Measurements from ENCODE around the gene TESK2.
A peak's percentile ranks its signal among the peaks of the same experiment; 100 is the strongest.

Gene TESK2

GRCh38 chr1:45346473-45346872 is 144.5 kb downstream of the TESK2 start:
- Histone ChIP-seq H3K27me3 (replicated peaks; ENCODE audit: control insufficient read depth, insufficient read depth, low read length) (no peaks in the 10 kb centered on the region), H3K36me3 (ENCODE audit: control insufficient read depth, insufficient read depth, low read length) (peaks cover 29% of the 10 kb centered on the region), H3K4me3 (replicated peaks; ENCODE audit: low read depth, low read length) (no peak overlapping the region)
- TF ChIP-seq CTCF (IDR thresholded peaks at IDR 0.05; ENCODE audit: insufficient read depth, low read length, poor library complexity, severe bottlenecking) = no peak
- DNase-seq (ENCODE audit: extremely low read depth, insufficient read length) = no peak

GRCh38 chr1:45345014-45345413 is 145.9 kb downstream of the TESK2 start:
- DNase-seq (ENCODE audit: extremely low read depth, insufficient read length) = no peak
- TF ChIP-seq CTCF (IDR thresholded peaks at IDR 0.05; ENCODE audit: insufficient read depth, low read length, poor library complexity, severe bottlenecking) = no peak
- Histone ChIP-seq H3K36me3 (ENCODE audit: control insufficient read depth, insufficient read depth, low read length) (peaks cover 29% of the 10 kb centered on the region), H3K27me3 (replicated peaks; ENCODE audit: control insufficient read depth, insufficient read depth, low read length) (no peaks in the 10 kb centered on the region), H3K4me3 (replicated peaks; ENCODE audit: low read depth, low read length) (no peak overlapping the region)

GRCh38 chr1:45344499-45344898 is 146.5 kb downstream of the TESK2 start:
- TF ChIP-seq CTCF (IDR thresholded peaks at IDR 0.05; ENCODE audit: insufficient read depth, low read length, poor library complexity, severe bottlenecking) = no peak
- Histone ChIP-seq H3K36me3 (ENCODE audit: control insufficient read depth, insufficient read depth, low read length) (peaks cover 29% of the 10 kb centered on the region), H3K27me3 (replicated peaks; ENCODE audit: control insufficient read depth, insufficient read depth, low read length) (no peaks in the 10 kb centered on the region), H3K4me3 (replicated peaks; ENCODE audit: low read depth, low read length) (no peak overlapping the region)
- DNase-seq (ENCODE audit: extremely low read depth, insufficient read length) = no peak

GRCh38 chr1:45340816-45341466 is 150.0 kb downstream of the TESK2 start:
- H3K4me3 ChIP-seq (replicated peaks; ENCODE audit: low read depth, low read length) = peak overlapping the region; percentile 93
- no peak for DNase-seq (ENCODE audit: extremely low read depth, insufficient read length)
- TF ChIP-seq CTCF (IDR thresholded peaks at IDR 0.05; ENCODE audit: insufficient read depth, low read length, poor library complexity, severe bottlenecking) = no peak
- H3K27me3 ChIP-seq (replicated peaks; ENCODE audit: control insufficient read depth, insufficient read depth, low read length) = no peaks in the 10 kb centered on the region
- peaks cover 26% of the 10 kb centered on the region for H3K36me3 ChIP-seq (ENCODE audit: control insufficient read depth, insufficient read depth, low read length)

- peak; percentile 99 for DNase-seq (ENCODE audit: extremely low read depth, insufficient read length)
- Histone ChIP-seq H3K27me3 (replicated peaks; ENCODE audit: control insufficient read depth, insufficient read depth, low read length) (no peaks in the 10 kb centered on the region), H3K4me3 (replicated peaks; ENCODE audit: low read depth, low read length) (peak within 1 kb of the TSS; percentile 93), H3K36me3 (ENCODE audit: control insufficient read depth, insufficient read depth, low read length) (peaks cover 24% of the 10 kb centered on the region)
- TF ChIP-seq CTCF (IDR thresholded peaks at IDR 0.05; ENCODE audit: insufficient read depth, low read length, poor library complexity, severe bottlenecking) = no peak
Measured at GRCh38 chr1:45339789-45340558, 151.0 kb downstream of the TESK2 start, which contains the start of the genes MUTYH and TOE1. MUTYH (minus strand) TSS chr1:45340440; CDS start chr1:45334505, 5,935 bp downstream. TOE1 (plus strand) TSS chr1:45340170; CDS start chr1:45340253, 83 bp downstream.
